Upper lobe of left lung (tissue), 4 donors: Measurements from ENCODE around the gene MDM2.

Experiments used
- CTCF ChIP-seq, 6 experiments: fragments of 450-650 bp in 4 of 6; fragments of 200-600 bp in 2 of 6; sonication (generic) in 2 of 6; IDR thresholded peaks; one replicate each; pipeline ENCODE4 v1.5.1; 2016 to 2019; ENCODE audit warnings: antibody characterized with exemption in 6 of 6
- POLR2A ChIP-seq, 4 donors: fragments of 450-650 bp; IDR thresholded peaks; one replicate each; pipeline ENCODE4 v1.5.1; 2016 to 2017; ENCODE audit warnings: antibody characterized with exemption in 4 of 4, mild to moderate bottlenecking in 2 of 4
- POLR2AphosphoS5 ChIP-seq, 2 donors: sonication (generic); formaldehyde crosslinking; IDR thresholded peaks; one replicate each; pipeline ENCODE4 v1.5.1; 2017; ENCODE audit warnings: antibody characterized with exemption in 2 of 2

- no peak for TF ChIP-seq CTCF (IDR thresholded peaks at IDR 0.05)
- TF ChIP-seq POLR2AphosphoS5 (IDR thresholded peaks at IDR 0.05), result no peak
- TF ChIP-seq POLR2A (IDR thresholded peaks at IDR 0.05), result no peak
Measured at GRCh38 chr12:68873316-68873715, 65.3 kb downstream of the MDM2 start.
